K562 (cell line): ENCODE data around the gene XAB2. TPM values are rescaled to one million over a fixed set of nuclear protein-coding genes. Genes with fewer than 3 reads are reported as not detected.
A peak's percentile ranks its signal among the peaks of the same experiment; 100 is the strongest.

ENCODE experiments used
- BCOR ChIP-seq: fragments of 450-650 bp; IDR thresholded peaks from 2 replicates; pipeline ENCODE4 v1.6.1; 2016
- CBX1 ChIP-seq: sonication (generic); IDR thresholded peaks from 2 replicates; pipeline ENCODE4 v1.6.1; 2016; ENCODE audit warnings: antibody characterized with exemption, low read depth, mild to moderate bottlenecking
- GABPB1 ChIP-seq: sonication (generic); formaldehyde crosslinking; IDR thresholded peaks from 2 replicates; pipeline ENCODE4 v1.8.0; 2022; ENCODE audit warnings: mild to moderate bottlenecking, missing genetic modification reagents
- MEIS2 ChIP-seq: fragments of 450-650 bp; IDR thresholded peaks from 2 replicates; pipeline ENCODE4 v1.6.1; 2014; ENCODE audit warnings: mild to moderate bottlenecking; ENCODE audit not compliant: partially characterized antibody
- MIER1 ChIP-seq: fragments of 450-650 bp; IDR thresholded peaks from 2 replicates; pipeline ENCODE4 v1.6.1; 2016; ENCODE audit warnings: antibody characterized with exemption, mild to moderate bottlenecking, low read depth
- NBN ChIP-seq: fragments of 450-650 bp; IDR thresholded peaks from 2 replicates; pipeline ENCODE4 v1.6.1; 2016; ENCODE audit warnings: low read depth, mild to moderate bottlenecking
- NEUROD1 ChIP-seq: fragments of 150-350 bp; IDR thresholded peaks from 2 replicates; pipeline ENCODE4 v1.6.1; 2014; ENCODE audit warnings: borderline replicate concordance, low read length, low read depth; ENCODE audit not compliant: partially characterized antibody
- PYGO2 ChIP-seq: fragments of 450-650 bp; IDR thresholded peaks from 2 replicates; pipeline ENCODE4 v1.6.1; 2016; ENCODE audit warnings: mild to moderate bottlenecking, missing genetic modification characterization, moderate library complexity, missing compliant biosample characterization
- RB1 ChIP-seq: fragments of 450-650 bp; IDR thresholded peaks from 2 replicates; pipeline ENCODE4 v1.6.1; 2017; ENCODE audit warnings: low read depth, mild to moderate bottlenecking
- RBFOX2 ChIP-seq: fragments of 200-400 bp; formaldehyde crosslinking; IDR thresholded peaks from 2 replicates; pipeline ENCODE4 v1.6.1; 2017; ENCODE audit warnings: low read depth, mild to moderate bottlenecking, low read length, moderate library complexity
- TAF1 ChIP-seq: IDR thresholded peaks from 2 replicates; pipeline ENCODE4 v1.6.1; 2011; ENCODE audit warnings: mild to moderate bottlenecking, low read length, moderate library complexity; ENCODE audit not compliant: insufficient read depth, control insufficient read depth, severe bottlenecking; ENCODE audit errors: extremely low read depth
- TAF7 ChIP-seq: fragments of 450-650 bp; IDR thresholded peaks from 2 replicates; pipeline ENCODE4 v1.6.1; 2016; ENCODE audit warnings: missing genetic modification characterization, missing compliant biosample characterization
- ZKSCAN1 ChIP-seq: fragments of 150-350 bp; IDR thresholded peaks from 2 replicates; pipeline ENCODE4 v1.6.1; 2016; ENCODE audit warnings: low read depth, low read length
- polyA plus RNA-seq, 8 experiments: library from polyadenylated mRNA; depleted of rRNA in 4 of 8; stranded (reverse) in 5 of 8; unstranded in 3 of 8; fragments of >200 nt; fragmentation: Nextera tagmentation in 2 of 8; fragmentation: Illumina TruSeq in 1 of 8; extraction: Ambion mirVana in 2 of 8; extraction: Trizol in 1 of 8; gene quantifications; 2 replicates each; pipeline versions ENCODE4 v1.2.1 to v1.2.3, GENCODE V29; 2011 to 2014; ENCODE audit warnings: inconsistent platforms in 1 of 8, missing spikeins in 1 of 8
- total RNA-seq, 7 experiments: library from RNA; depleted of rRNA in 6 of 7; stranded (reverse); fragments of >200 nt in 6 of 7; fragmentation: Illumina TruSeq in 2 of 7; extraction: Trizol in 2 of 7; gene quantifications; 2 replicates each; pipeline versions ENCODE4 v1.2.1 to v1.2.3, GENCODE V29; 2011 to 2021; ENCODE audit warnings: low replicate concordance in 1 of 7
- TF ChIP-seq, protein P1 (sequence below): IDR thresholded peaks from 2 replicates; pipeline ENCODE4 v1.6.1; 2011; ENCODE audit warnings: borderline replicate concordance, low read depth, mild to moderate bottlenecking, moderate library complexity, low read length; ENCODE audit not compliant: insufficient read depth, poor library complexity, severe bottlenecking
- TF ChIP-seq, protein P2 (sequence below): fragments of 450-650 bp; IDR thresholded peaks from 2 replicates; pipeline ENCODE4 v1.6.1; 2016; ENCODE audit warnings: borderline replicate concordance
- TF ChIP-seq, protein P3 (sequence below): sonication (generic); formaldehyde crosslinking; IDR thresholded peaks from 2 replicates; pipeline ENCODE4 v1.8.0; 2022; ENCODE audit warnings: mild to moderate bottlenecking, missing genetic modification reagents, borderline replicate concordance
- TF ChIP-seq, protein P4 (sequence below): conservative IDR thresholded peaks from 2 replicates; pipeline ENCODE4 v1.6.1; 2011; ENCODE audit warnings: low read depth, mild to moderate bottlenecking, low read length; ENCODE audit not compliant: control insufficient read depth
- TF ChIP-seq, protein P5 (sequence below): fragments of 450-650 bp; IDR thresholded peaks from 2 replicates; pipeline ENCODE4 v1.6.1; 2016; ENCODE audit warnings: antibody characterized with exemption

The XAB2 gene
- total and polyA plus RNA-seq, 9 of the 15 experiments (the other 6 are each of a cell fraction or from before 2014, with no cell fraction given), result 0.21 to 58.3 (median 20.0) TPM

DNA sequence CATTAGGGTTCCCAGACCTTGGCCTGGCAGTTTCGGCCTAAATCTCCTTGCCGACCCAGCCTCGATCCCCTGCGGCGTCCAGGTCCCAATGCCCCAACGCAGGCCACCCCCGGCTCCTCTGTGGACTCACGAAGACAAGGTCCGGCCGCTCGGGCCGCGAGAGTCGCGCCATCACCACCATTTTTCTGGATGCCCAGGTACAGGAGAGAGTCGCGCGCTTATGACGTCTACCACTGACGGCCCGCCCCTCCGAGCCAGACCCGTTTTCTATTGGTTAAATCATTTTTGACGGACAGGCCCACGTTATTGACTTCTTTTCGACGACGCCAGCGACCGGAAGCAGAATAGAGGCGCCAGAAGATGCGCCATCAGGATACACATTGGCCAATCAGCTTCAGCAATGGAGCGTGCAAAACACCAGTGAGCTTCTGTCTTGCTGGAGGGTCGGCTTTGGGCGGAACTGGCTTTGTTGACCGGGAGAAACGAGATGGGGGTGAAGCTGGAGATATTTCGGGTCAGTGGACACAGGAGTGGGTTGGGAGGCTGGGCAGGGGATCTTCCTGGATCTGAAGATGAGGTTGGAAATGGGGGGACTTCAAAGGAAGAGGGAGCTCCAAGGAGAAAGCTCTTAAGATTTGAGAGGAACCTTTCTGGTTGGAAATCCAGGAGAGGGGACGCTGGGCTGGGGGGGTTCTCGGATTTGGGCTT is at the start of gene XAB2, which contains the start of gene PET100 (continued):
- TF ChIP-seq, protein P1, sequence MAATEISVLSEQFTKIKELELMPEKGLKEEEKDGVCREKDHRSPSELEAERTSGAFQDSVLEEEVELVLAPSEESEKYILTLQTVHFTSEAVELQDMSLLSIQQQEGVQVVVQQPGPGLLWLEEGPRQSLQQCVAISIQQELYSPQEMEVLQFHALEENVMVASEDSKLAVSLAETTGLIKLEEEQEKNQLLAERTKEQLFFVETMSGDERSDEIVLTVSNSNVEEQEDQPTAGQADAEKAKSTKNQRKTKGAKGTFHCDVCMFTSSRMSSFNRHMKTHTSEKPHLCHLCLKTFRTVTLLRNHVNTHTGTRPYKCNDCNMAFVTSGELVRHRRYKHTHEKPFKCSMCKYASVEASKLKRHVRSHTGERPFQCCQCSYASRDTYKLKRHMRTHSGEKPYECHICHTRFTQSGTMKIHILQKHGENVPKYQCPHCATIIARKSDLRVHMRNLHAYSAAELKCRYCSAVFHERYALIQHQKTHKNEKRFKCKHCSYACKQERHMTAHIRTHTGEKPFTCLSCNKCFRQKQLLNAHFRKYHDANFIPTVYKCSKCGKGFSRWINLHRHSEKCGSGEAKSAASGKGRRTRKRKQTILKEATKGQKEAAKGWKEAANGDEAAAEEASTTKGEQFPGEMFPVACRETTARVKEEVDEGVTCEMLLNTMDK, result no peak
- TF ChIP-seq CBX1 (no peak), TAF7 (tag) (peak; percentile 57), NEUROD1 (peak; percentile 85), PYGO2 (no peak), GABPB1 (CRISPR knock-in tag) (peak; percentile 90), NBN (peak; percentile 82; the same call in 1 of the 2 replicates), RBFOX2 (peak; percentile 88), TAF1 (peak; percentile 78), RB1 (peak; percentile 41; the same call in 1 of the 2 replicates), BCOR (no peak), MEIS2 (peak; percentile 63), ZKSCAN1 (peak; percentile 21; the same call in 1 of the 2 replicates), MIER1 (no peak)
- TF ChIP-seq, protein P2, sequence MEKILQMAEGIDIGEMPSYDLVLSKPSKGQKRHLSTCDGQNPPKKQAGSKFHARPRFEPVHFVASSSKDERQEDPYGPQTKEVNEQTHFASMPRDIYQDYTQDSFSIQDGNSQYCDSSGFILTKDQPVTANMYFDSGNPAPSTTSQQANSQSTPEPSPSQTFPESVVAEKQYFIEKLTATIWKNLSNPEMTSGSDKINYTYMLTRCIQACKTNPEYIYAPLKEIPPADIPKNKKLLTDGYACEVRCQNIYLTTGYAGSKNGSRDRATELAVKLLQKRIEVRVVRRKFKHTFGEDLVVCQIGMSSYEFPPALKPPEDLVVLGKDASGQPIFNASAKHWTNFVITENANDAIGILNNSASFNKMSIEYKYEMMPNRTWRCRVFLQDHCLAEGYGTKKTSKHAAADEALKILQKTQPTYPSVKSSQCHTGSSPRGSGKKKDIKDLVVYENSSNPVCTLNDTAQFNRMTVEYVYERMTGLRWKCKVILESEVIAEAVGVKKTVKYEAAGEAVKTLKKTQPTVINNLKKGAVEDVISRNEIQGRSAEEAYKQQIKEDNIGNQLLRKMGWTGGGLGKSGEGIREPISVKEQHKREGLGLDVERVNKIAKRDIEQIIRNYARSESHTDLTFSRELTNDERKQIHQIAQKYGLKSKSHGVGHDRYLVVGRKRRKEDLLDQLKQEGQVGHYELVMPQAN, result peak; percentile 92
- TF ChIP-seq, protein P3, sequence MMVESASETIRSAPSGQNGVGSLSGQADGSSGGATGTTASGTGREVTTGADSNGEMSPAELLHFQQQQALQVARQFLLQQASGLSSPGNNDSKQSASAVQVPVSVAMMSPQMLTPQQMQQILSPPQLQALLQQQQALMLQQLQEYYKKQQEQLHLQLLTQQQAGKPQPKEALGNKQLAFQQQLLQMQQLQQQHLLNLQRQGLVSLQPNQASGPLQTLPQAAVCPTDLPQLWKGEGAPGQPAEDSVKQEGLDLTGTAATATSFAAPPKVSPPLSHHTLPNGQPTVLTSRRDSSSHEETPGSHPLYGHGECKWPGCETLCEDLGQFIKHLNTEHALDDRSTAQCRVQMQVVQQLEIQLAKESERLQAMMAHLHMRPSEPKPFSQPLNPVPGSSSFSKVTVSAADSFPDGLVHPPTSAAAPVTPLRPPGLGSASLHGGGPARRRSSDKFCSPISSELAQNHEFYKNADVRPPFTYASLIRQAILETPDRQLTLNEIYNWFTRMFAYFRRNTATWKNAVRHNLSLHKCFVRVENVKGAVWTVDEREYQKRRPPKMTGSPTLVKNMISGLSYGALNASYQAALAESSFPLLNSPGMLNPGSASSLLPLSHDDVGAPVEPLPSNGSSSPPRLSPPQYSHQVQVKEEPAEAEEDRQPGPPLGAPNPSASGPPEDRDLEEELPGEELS (CRISPR knock-in tag), result peak; percentile 55; the same call in 1 of the 2 replicates
- TF ChIP-seq, protein P4, sequence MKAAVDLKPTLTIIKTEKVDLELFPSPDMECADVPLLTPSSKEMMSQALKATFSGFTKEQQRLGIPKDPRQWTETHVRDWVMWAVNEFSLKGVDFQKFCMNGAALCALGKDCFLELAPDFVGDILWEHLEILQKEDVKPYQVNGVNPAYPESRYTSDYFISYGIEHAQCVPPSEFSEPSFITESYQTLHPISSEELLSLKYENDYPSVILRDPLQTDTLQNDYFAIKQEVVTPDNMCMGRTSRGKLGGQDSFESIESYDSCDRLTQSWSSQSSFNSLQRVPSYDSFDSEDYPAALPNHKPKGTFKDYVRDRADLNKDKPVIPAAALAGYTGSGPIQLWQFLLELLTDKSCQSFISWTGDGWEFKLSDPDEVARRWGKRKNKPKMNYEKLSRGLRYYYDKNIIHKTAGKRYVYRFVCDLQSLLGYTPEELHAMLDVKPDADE, result 0 out of 2 replicates have a peak, but pooled peaks have one; percentile 49
- TF ChIP-seq, protein P5, sequence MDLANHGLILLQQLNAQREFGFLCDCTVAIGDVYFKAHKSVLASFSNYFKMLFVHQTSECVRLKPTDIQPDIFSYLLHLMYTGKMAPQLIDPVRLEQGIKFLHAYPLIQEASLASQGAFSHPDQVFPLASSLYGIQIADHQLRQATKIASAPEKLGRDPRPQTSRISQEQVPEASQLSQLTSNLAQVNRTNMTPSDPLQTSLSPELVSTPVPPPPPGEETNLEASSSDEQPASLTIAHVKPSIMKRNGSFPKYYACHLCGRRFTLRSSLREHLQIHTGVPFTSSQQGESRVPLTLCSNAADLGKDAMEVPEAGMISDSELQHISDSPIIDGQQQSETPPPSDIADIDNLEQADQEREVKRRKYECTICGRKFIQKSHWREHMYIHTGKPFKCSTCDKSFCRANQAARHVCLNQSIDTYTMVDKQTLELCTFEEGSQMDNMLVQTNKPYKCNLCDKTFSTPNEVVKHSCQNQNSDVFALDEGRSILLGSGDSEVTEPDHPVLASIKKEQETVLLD, result 0 out of 2 replicates have a peak, but pooled peaks have one; percentile 35
